Neuronal stem cell (in vitro differentiated cells): ENCODE data around the gene TUBGCP3.
"Not testable (repeated sequence)": the region's sequence is repeated elsewhere in the genome, so short reads cannot be mapped to it uniquely, and the experiment has no call there.

Experiments used
- DNase-seq: peaks from one replicate; pipeline ENCODE4 v3.0.0-alpha.2; 2013; ENCODE audit warnings: low spot score
- H2AFZ ChIP-seq: one replicate; pipeline ENCODE4 v1.6.1; 2013; ENCODE audit warnings: mild to moderate bottlenecking, low read length, inconsistent platforms
- H2AK5ac ChIP-seq: 2 replicates; pipeline ENCODE4 v1.6.1; 2013; ENCODE audit warnings: low read depth, mild to moderate bottlenecking, inconsistent platforms, low read length, moderate library complexity, mixed read lengths
- H2BK120ac ChIP-seq: 2 replicates; pipeline ENCODE4 v1.6.1; 2013; ENCODE audit warnings: low read depth, mild to moderate bottlenecking, inconsistent platforms, low read length, moderate library complexity, mixed read lengths
- H2BK12ac ChIP-seq: one replicate; pipeline ENCODE4 v1.6.1; 2013; ENCODE audit warnings: low read length, inconsistent platforms
- H2BK15ac ChIP-seq: 2 replicates; pipeline ENCODE4 v1.6.1; 2013; ENCODE audit warnings: mild to moderate bottlenecking, low read length, inconsistent platforms, mixed read lengths
- H2BK5ac ChIP-seq: one replicate; pipeline ENCODE4 v1.6.1; 2013; ENCODE audit warnings: inconsistent platforms, mild to moderate bottlenecking, low read length, moderate library complexity
- H3K14ac ChIP-seq: one replicate; pipeline ENCODE4 v1.6.1; 2013; ENCODE audit warnings: low read length, inconsistent platforms
- H3K18ac ChIP-seq: 2 replicates; pipeline ENCODE4 v1.6.1; 2013; ENCODE audit warnings: low read length, inconsistent platforms
- H3K23ac ChIP-seq: 2 replicates; pipeline ENCODE4 v1.6.1; 2013; ENCODE audit warnings: low read depth, mild to moderate bottlenecking, mixed read lengths, low read length, inconsistent platforms; ENCODE audit not compliant: poor library complexity
- H3K27ac ChIP-seq: replicated peaks from 3 replicates; pipeline ENCODE4 v1.5.1; 2013; ENCODE audit warnings: low read length, inconsistent platforms
- H3K27me3 ChIP-seq, 3 experiments: 2 replicates each; pipeline ENCODE4 v1.6.1; 2013; ENCODE audit warnings: low read length in 3 of 3, mild to moderate bottlenecking in 2 of 3, inconsistent platforms in 1 of 3, low read depth in 1 of 3, mixed read lengths in 1 of 3, moderate library complexity in 1 of 3; ENCODE audit not compliant: control insufficient read depth in 3 of 3, insufficient read depth in 3 of 3
- H3K36me3 ChIP-seq, 2 donors: replicated peaks in 1 of 2; 2 replicates each; pipeline ENCODE4 v1.6.1; 2013; ENCODE audit warnings: low read length in 2 of 2; ENCODE audit not compliant: control insufficient read depth in 2 of 2, insufficient read depth in 2 of 2
- H3K4ac ChIP-seq: 2 replicates; pipeline ENCODE4 v1.6.1; 2013; ENCODE audit warnings: inconsistent platforms, mild to moderate bottlenecking, low read length, moderate library complexity
- H3K4me1 ChIP-seq, 2 donors: 1 replicate in 1 of 2; 2 replicates in 1 of 2; pipeline ENCODE4 v1.6.1; 2013; ENCODE audit warnings: low read length in 2 of 2, low read depth in 1 of 2; ENCODE audit not compliant: control insufficient read depth in 2 of 2, insufficient read depth in 1 of 2
- H3K4me2 ChIP-seq: one replicate; pipeline ENCODE4 v1.6.1; 2013; ENCODE audit warnings: mild to moderate bottlenecking, low read length, inconsistent platforms; ENCODE audit not compliant: insufficient read depth, poor library complexity, severe bottlenecking
- H3K4me3 ChIP-seq, 2 donors: 2 replicates each; pipeline ENCODE4 v1.5.1; 2013; ENCODE audit warnings: low read length in 2 of 2, mild to moderate bottlenecking in 2 of 2, inconsistent platforms in 1 of 2, moderate library complexity in 1 of 2
- H3K79me1 ChIP-seq: one replicate; pipeline ENCODE4 v1.6.1; 2013; ENCODE audit warnings: low read depth, mild to moderate bottlenecking, inconsistent platforms, low read length, moderate library complexity
- H3K9ac ChIP-seq: one replicate; pipeline ENCODE4 v1.6.1; 2013; ENCODE audit warnings: mild to moderate bottlenecking, low read depth, low read length, inconsistent platforms; ENCODE audit not compliant: poor library complexity
- H3K9me3 ChIP-seq, 2 donors: replicated peaks in 1 of 2; 2 replicates each; pipeline versions ENCODE3 to v1.6.1; 2013; ENCODE audit warnings: low read length in 2 of 2, mild to moderate bottlenecking in 2 of 2, inconsistent platforms in 1 of 2, low read depth in 1 of 2, mixed read lengths in 1 of 2, moderate library complexity in 1 of 2; ENCODE audit not compliant: control insufficient read depth in 2 of 2, insufficient read depth in 1 of 2
- H4K8ac ChIP-seq: one replicate; pipeline ENCODE4 v1.6.1; 2013; ENCODE audit warnings: low read depth, mild to moderate bottlenecking, inconsistent platforms, low read length, moderate library complexity
- H4K91ac ChIP-seq: one replicate; pipeline ENCODE4 v1.6.1; 2013; ENCODE audit warnings: low read length, low read depth, mild to moderate bottlenecking, inconsistent platforms; ENCODE audit not compliant: poor library complexity
- WGBS, 2 donors: extraction: QIAGEN DNeasy Blood & Tissue Kit; methylation state at CpG; one replicate each; pipeline ENCODE4 v1.1.7; 2013; ENCODE audit warnings: missing lambda C conversion rate in 2 of 2, mixed read lengths in 1 of 2; ENCODE audit not compliant: insufficient read length in 2 of 2, insufficient replicate concordance in 1 of 2; ENCODE audit errors: extremely low coverage in 2 of 2; 5-methylcytosine and 5-hydroxymethylcytosine counted together

Gene TUBGCP3

DNA sequence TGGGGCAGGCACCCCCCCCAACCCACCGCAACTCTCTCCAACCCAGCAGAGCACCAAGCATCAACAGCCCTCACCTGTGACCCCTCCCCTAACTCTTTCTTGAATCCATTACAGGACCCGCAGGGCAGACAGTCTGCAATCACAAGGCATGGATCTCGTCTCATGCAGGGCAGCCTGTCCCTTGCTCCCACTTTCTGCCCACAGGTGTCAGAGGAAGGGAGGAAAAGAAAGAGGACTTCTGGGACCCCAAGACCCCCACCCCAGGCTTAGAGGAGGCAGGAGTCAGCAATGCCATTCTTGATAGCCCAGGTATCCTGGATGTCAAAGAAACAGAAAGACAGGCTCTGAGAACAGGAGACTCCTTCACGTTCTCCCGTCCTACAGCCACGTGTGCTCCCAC is 47.4 kb upstream of the TUBGCP3 start:
- H3K4me3 ChIP-seq: no peak overlapping the region
- no peak overlapping the region for H3K4me2 ChIP-seq
- H3K4me1 ChIP-seq: no peaks in the 10 kb centered on the region
- no peak overlapping the region for H2BK5ac ChIP-seq
- no peak overlapping the region for H3K4ac ChIP-seq
- H3K23ac ChIP-seq: no peak overlapping the region
- H2BK15ac ChIP-seq: no peak overlapping the region
- no peaks in the 10 kb centered on the region for H3K36me3 ChIP-seq
- peaks cover 0 to 48% (median 0%) of the 10 kb centered on the region in 3 experiments for H3K27me3 ChIP-seq
- WGBS, 2 donors: no CpG with 5 or more reads among the region's 6 CpGs
- no peak overlapping the region for H2AK5ac ChIP-seq
- DNase-seq: no peak
- H4K8ac ChIP-seq: no peak overlapping the region
- H2AFZ ChIP-seq: no peak overlapping the region
- no peaks in the 10 kb centered on the region for H3K9me3 ChIP-seq
- no peak overlapping the region for H3K14ac ChIP-seq
- H4K91ac ChIP-seq: no peak overlapping the region
- no peak overlapping the region for H2BK120ac ChIP-seq
- no peak overlapping the region for H2BK12ac ChIP-seq
- H3K18ac ChIP-seq: no peak overlapping the region
- H3K27ac ChIP-seq: no peak overlapping the region
- H3K9ac ChIP-seq: no peak overlapping the region
- H3K79me1 ChIP-seq: peaks cover 2% of the 10 kb centered on the region

DNA sequence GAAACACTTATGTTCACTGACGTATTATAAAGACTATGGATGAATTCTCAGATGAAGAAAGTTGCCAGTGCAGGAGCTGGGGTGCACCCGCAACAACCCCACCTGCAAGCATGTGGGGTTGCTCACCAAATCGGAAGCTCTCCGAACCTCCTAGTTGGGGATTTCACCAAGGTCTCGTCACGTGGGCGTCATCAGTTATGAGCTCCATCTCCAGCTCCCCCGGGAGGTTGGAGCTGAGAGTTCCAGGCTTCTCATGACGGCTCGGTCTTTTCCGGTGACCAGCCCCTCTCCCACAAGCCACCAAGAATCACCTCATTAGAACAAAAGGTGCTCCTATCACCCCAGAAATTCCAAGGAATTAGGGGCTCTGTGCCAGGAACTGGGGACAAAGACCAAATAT is 46.1 kb upstream of the TUBGCP3 start:
- WGBS, 2 donors: no CpG with 5 or more reads among the region's 11 CpGs
- no peaks in the 10 kb centered on the region for H3K9me3 ChIP-seq
- no peak overlapping the region for H3K4me3 ChIP-seq
- no peak overlapping the region for H2AFZ ChIP-seq
- DNase-seq: no peak
- H3K23ac ChIP-seq: no peak overlapping the region
- no peak overlapping the region for H4K8ac ChIP-seq
- H3K4ac ChIP-seq: no peak overlapping the region
- H3K18ac ChIP-seq: no peak overlapping the region
- no peak overlapping the region for H2BK15ac ChIP-seq
- no peak overlapping the region for H2BK5ac ChIP-seq
- H3K9ac ChIP-seq: no peak overlapping the region
- peaks cover 2% of the 10 kb centered on the region for H3K79me1 ChIP-seq
- no peak overlapping the region for H3K27ac ChIP-seq
- no peak overlapping the region for H4K91ac ChIP-seq
- no peak overlapping the region for H3K4me2 ChIP-seq
- no peaks in the 10 kb centered on the region for H3K4me1 ChIP-seq
- H2BK12ac ChIP-seq: no peak overlapping the region
- H2BK120ac ChIP-seq: no peak overlapping the region
- no peak overlapping the region for H2AK5ac ChIP-seq
- H3K27me3 ChIP-seq: peaks cover 0 to 37% (median 0%) of the 10 kb centered on the region in 3 experiments
- H3K36me3 ChIP-seq: no peaks in the 10 kb centered on the region
- H3K14ac ChIP-seq: no peak overlapping the region

DNA sequence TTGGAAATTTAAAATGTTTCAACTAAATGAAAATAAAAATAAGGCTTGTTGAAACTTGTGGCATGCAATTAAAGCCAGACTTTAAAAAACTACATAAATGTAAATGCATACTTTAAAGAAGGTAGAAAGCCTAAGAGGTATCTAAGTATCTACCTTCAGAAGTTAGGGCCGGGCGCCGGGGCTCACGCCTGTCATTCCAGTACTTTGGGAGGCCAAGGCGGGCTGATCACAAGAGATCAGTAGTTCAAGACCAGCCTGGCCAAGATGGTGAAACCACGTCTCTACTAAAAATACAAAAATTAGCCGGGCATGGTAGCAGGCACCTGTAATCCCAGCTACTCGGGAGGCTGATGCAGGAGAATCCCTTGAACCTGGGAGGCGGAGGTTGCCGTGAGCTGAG is 42.3 kb upstream of the TUBGCP3 start:
- H3K23ac ChIP-seq, H2BK120ac ChIP-seq, H2BK5ac ChIP-seq, DNase-seq, H4K8ac ChIP-seq, H4K91ac ChIP-seq, H3K27ac ChIP-seq, H3K4me1 ChIP-seq, H2BK15ac ChIP-seq, H3K18ac ChIP-seq, H3K79me1 ChIP-seq, H2BK12ac ChIP-seq, H3K4me2 ChIP-seq, H2AFZ ChIP-seq, H3K4me3 ChIP-seq, H2AK5ac ChIP-seq, H3K9me3 ChIP-seq, H3K9ac ChIP-seq, H3K36me3 ChIP-seq, H3K4ac ChIP-seq, H3K14ac ChIP-seq: not testable (repeated sequence)
- peaks cover 0 to 20% (median 0%) of the 10 kb centered on the region in 3 experiments for H3K27me3 ChIP-seq
- no CpG with 5 or more reads among the region's 10 CpGs for WGBS, 2 donors

DNA sequence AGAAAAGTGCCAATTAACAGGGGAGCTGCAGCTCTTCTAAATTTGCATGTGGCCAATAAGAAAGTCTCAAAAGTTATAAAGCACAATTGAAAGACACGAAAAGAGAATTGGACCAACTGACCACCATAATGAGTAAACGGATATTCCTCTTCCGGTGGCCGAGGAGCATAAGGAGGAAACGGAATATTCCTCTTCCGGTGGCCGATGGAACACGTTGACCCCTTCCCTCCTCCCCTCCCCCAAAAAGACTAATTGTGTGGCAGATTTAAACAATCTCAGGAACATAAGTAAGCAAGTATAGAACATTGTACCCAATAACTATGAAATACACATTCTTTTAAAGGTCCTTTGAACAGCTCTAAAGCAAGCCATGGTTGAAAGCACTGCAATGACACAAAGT is 41.2 kb upstream of the TUBGCP3 start:
- H4K8ac ChIP-seq: no peak overlapping the region
- no peaks in the 10 kb centered on the region for H3K36me3 ChIP-seq
- no peak overlapping the region for H3K18ac ChIP-seq
- no peak overlapping the region for H2BK5ac ChIP-seq
- no peak overlapping the region for H2BK15ac ChIP-seq
- H3K9ac ChIP-seq: no peak overlapping the region
- H2AFZ ChIP-seq: no peak overlapping the region
- H3K79me1 ChIP-seq: no peaks in the 10 kb centered on the region
- H3K14ac ChIP-seq: no peak overlapping the region
- no peak overlapping the region for H3K4me3 ChIP-seq
- no peak overlapping the region for H2BK120ac ChIP-seq
- H3K27ac ChIP-seq: no peak overlapping the region
- H3K4ac ChIP-seq: no peak overlapping the region
- H3K27me3 ChIP-seq: peaks cover 0 to 21% (median 0%) of the 10 kb centered on the region in 3 experiments
- H3K4me2 ChIP-seq: no peak overlapping the region
- no peaks in the 10 kb centered on the region for H3K9me3 ChIP-seq
- no peak overlapping the region for H2BK12ac ChIP-seq
- H4K91ac ChIP-seq: no peak overlapping the region
- no peak for DNase-seq
- no peaks in the 10 kb centered on the region for H3K4me1 ChIP-seq
- H2AK5ac ChIP-seq: no peak overlapping the region
- no peak overlapping the region for H3K23ac ChIP-seq
- no CpG with 5 or more reads among the region's 8 CpGs for WGBS, 2 donors
